Right lung (tissue), 5 donors: ENCODE results near the gene SCAF1. TPM values are rescaled to one million over a fixed set of nuclear protein-coding genes. Genes with fewer than 3 reads are reported as not detected.

Experiments
- DNase-seq, 2 donors: peaks; one replicate each; pipeline ENCODE4 v3.0.0-alpha.2; 2013
- polyA plus RNA-seq, 5 donors: library from polyadenylated mRNA; unstranded; fragments of 120-200 nt; gene quantifications; one replicate each; pipeline versions ENCODE4 v1.2.1 to v1.2.3, GENCODE V29; 2013; ENCODE audit warnings: inconsistent platforms in 1 of 5, low replicate concordance in 1 of 5; ENCODE audit not compliant: insufficient read length in 5 of 5, insufficient read depth in 1 of 5

The SCAF1 gene
- polyA plus RNA-seq, 5 donors = 18.4 to 45.0 (median 31.3) TPM

- no peak for DNase-seq
Observed at GRCh38 chr19:49704888-49705642, 63.1 kb downstream of the SCAF1 start.

- no peak for DNase-seq
Observed at GRCh38 chr19:49705919-49706318, 63.9 kb downstream of the SCAF1 start.

Other genes with a start within 250 kb of the SCAF1 start
- gene PTH2, start 218.8 kb upstream of the SCAF1 start, polyA plus RNA-seq = not detected
- not detected for gene GFY, start 216.8 kb upstream of the SCAF1 start, polyA plus RNA-seq
- gene SLC17A7, start 200.7 kb upstream of the SCAF1 start, polyA plus RNA-seq = under 1 TPM; 0.31 to 0.51 (median 0.34) TPM
- 10 to 100 TPM; 66.9 to 88.7 (median 78.2) TPM for gene PIH1D1, start 190.4 kb upstream of the SCAF1 start, polyA plus RNA-seq
- gene ALDH16A1, start 189.0 kb upstream of the SCAF1 start, polyA plus RNA-seq = 10 to 100 TPM; 12.8 to 24.3 (median 14.0) TPM
- gene FLT3LG, start 168.0 kb upstream of the SCAF1 start, polyA plus RNA-seq = 10 to 100 TPM in 1 of 5 donors, 1 to 10 TPM in 4; 4.8 to 10.1 (median 6.5) TPM
- gene RPL13A, start 154.6 kb upstream of the SCAF1 start, polyA plus RNA-seq = 1,000 to 10,000 TPM; 3,241 to 4,813 (median 3,633) TPM
- gene RPS11, start 145.8 kb upstream of the SCAF1 start, polyA plus RNA-seq = 1,000 to 10,000 TPM; 3,362 to 3,985 (median 3,582) TPM
- gene FCGRT, start 129.5 kb upstream of the SCAF1 start, polyA plus RNA-seq = 100 to 1,000 TPM; 258 to 406 (median 318) TPM
- 10 to 100 TPM; 13.9 to 48.4 (median 21.5) TPM for gene RCN3, start 114.2 kb upstream of the SCAF1 start, polyA plus RNA-seq
- gene NOSIP, start 61.7 kb upstream of the SCAF1 start, polyA plus RNA-seq = 10 to 100 TPM; 51.0 to 80.7 (median 59.0) TPM
- 1 to 10 TPM; 3.3 to 6.1 (median 4.4) TPM for gene PRRG2, start 60.9 kb upstream of the SCAF1 start, polyA plus RNA-seq
- 10 to 100 TPM; 15.9 to 35.4 (median 23.7) TPM for gene PRR12, start 51.0 kb upstream of the SCAF1 start, polyA plus RNA-seq
- gene RRAS, start 2.1 kb upstream of the SCAF1 start, polyA plus RNA-seq = 10 to 100 TPM; 20.3 to 39.5 (median 24.7) TPM
- 10 to 100 TPM; 48.9 to 87.5 (median 73.7) TPM for gene IRF3, start 23.6 kb downstream of the SCAF1 start, polyA plus RNA-seq
- gene BCL2L12, start 23.7 kb downstream of the SCAF1 start, polyA plus RNA-seq = 10 to 100 TPM; 20.2 to 34.8 (median 24.7) TPM
- 100 to 1,000 TPM; 189 to 299 (median 236) TPM for gene PRMT1, start 35.1 kb downstream of the SCAF1 start, polyA plus RNA-seq
- 1 to 10 TPM in 4 of 5 donors, under 1 TPM in 1; 0.76 to 2.8 (median 1.3) TPM for gene ADM5, start 47.4 kb downstream of the SCAF1 start, polyA plus RNA-seq
- 10 to 100 TPM; 24.3 to 34.0 (median 27.8) TPM for gene CPT1C, start 48.9 kb downstream of the SCAF1 start, polyA plus RNA-seq
- under 1 TPM; 0.16 to 0.36 (median 0.28) TPM for gene TSKS, start 121.1 kb downstream of the SCAF1 start, polyA plus RNA-seq
- gene AP2A1, start 124.8 kb downstream of the SCAF1 start, polyA plus RNA-seq = 10 to 100 TPM; 47.8 to 87.2 (median 57.3) TPM
- gene FUZ, start 171.1 kb downstream of the SCAF1 start, polyA plus RNA-seq = 10 to 100 TPM; 21.6 to 28.9 (median 27.2) TPM
- gene MED25, start 176.1 kb downstream of the SCAF1 start, polyA plus RNA-seq = 10 to 100 TPM; 45.4 to 63.8 (median 54.8) TPM
- gene PTOV1, start 208.9 kb downstream of the SCAF1 start, polyA plus RNA-seq = 100 to 1,000 TPM; 207 to 317 (median 259) TPM
- gene PNKP, start 225.4 kb downstream of the SCAF1 start, polyA plus RNA-seq = 10 to 100 TPM; 54.1 to 76.4 (median 59.0) TPM
- gene AKT1S1, start 235.1 kb downstream of the SCAF1 start, polyA plus RNA-seq = 10 to 100 TPM; 26.9 to 49.1 (median 29.9) TPM
- gene TBC1D17, start 235.5 kb downstream of the SCAF1 start, polyA plus RNA-seq = 10 to 100 TPM; 32.2 to 49.5 (median 48.3) TPM